B cell (primary cell): ENCODE data around the gene PTN. TPM values are rescaled to one million over a fixed set of nuclear protein-coding genes. Genes with fewer than 3 reads are reported as not detected.

Source experiments
- ATAC-seq: fragments of 200-7000 bp; cut with Tn5 transposase; one replicate; pipeline ENCODE4 v1.10.0; 2021; ENCODE audit warnings: low read depth, mild to moderate bottlenecking, moderate number of reproducible peaks, moderate library complexity
- CTCF ChIA-PET: fragments of 350-600 bp; sonication (Branson Sonifier 250); formaldehyde crosslinking; loops from one replicate; lab custom pipeline; 2021; ENCODE audit warnings: antibody characterized with exemption, inconsistent platforms; lab: Charles Lee
- POLR2A ChIA-PET: fragments of 350-600 bp; sonication (Branson Sonifier 250); formaldehyde crosslinking; loops from one replicate; lab custom pipeline; 2021; ENCODE audit warnings: antibody characterized with exemption; lab: Charles Lee
- DNase-seq: peaks from one replicate; pipeline ENCODE4 v3.0.0; 2013
- H2AFZ ChIP-seq: 2 replicates; pipeline ENCODE4 v1.6.1; 2012; ENCODE audit warnings: mild to moderate bottlenecking, low read depth, low read length; ENCODE audit not compliant: insufficient read depth, poor library complexity, severe bottlenecking
- H3K27ac ChIP-seq, 2 donors: 1 replicate in 1 of 2; 2 replicates in 1 of 2; pipeline ENCODE4 v1.5.1; 2012 to 2013; ENCODE audit warnings: low read length in 2 of 2, mild to moderate bottlenecking in 2 of 2, moderate library complexity in 1 of 2
- H3K27me3 ChIP-seq, 4 experiments: fragments of 200-600 bp in 1 of 4; sonication (generic) in 1 of 4; replicated peaks in 1 of 4; 1 replicate in 2 of 4; 2 replicates in 2 of 4; pipeline versions ENCODE4 v1.6.1 to v1.7.0; 2013 to 2016; ENCODE audit warnings: low read length in 3 of 4, mild to moderate bottlenecking in 2 of 4, mixed read lengths in 1 of 4, moderate library complexity in 1 of 4; ENCODE audit not compliant: insufficient read depth in 4 of 4, control insufficient read depth in 3 of 4; ENCODE audit errors: control extremely low read depth in 1 of 4
- H3K36me3 ChIP-seq, 2 experiments: replicated peaks in 1 of 2; 1 replicate in 1 of 2; 2 replicates in 1 of 2; pipeline versions ENCODE4 v1.6.1 to v1.7.1; 2013; ENCODE audit warnings: low read length in 1 of 2; ENCODE audit not compliant: insufficient read depth in 2 of 2, control insufficient read depth in 1 of 2; ENCODE audit errors: control extremely low read depth in 1 of 2, extremely low read depth in 1 of 2
- H3K4me1 ChIP-seq, 2 donors: fragments of 200-600 bp in 1 of 2; sonication (generic) in 1 of 2; 1 replicate in 1 of 2; 2 replicates in 1 of 2; pipeline versions ENCODE4 v1.5.1 to v1.6.1; 2013 to 2017; ENCODE audit warnings: low read length in 2 of 2; ENCODE audit not compliant: control insufficient read depth in 2 of 2, insufficient read depth in 2 of 2
- H3K4me2 ChIP-seq: replicated peaks from 2 replicates; pipeline ENCODE3; 2012; ENCODE audit warnings: mild to moderate bottlenecking, low read depth, low read length; ENCODE audit not compliant: poor library complexity, severe bottlenecking
- H3K4me3 ChIP-seq, 5 experiments: fragments of 200-600 bp in 1 of 5; sonication (generic) in 1 of 5; 1 replicate in 3 of 5; 2 replicates in 2 of 5; pipeline versions ENCODE4 v1.5.1 to v1.7.0; 2011 to 2016; ENCODE audit warnings: low read length in 4 of 5, mild to moderate bottlenecking in 4 of 5, low read depth in 2 of 5, control low read depth in 1 of 5, moderate library complexity in 1 of 5; ENCODE audit not compliant: insufficient read depth in 1 of 5; ENCODE audit errors: control extremely low read depth in 1 of 5, extremely low read depth in 1 of 5
- H3K79me2 ChIP-seq: fragments of 200-600 bp; sonication (generic); one replicate; pipeline ENCODE4 v1.6.0; 2016; ENCODE audit warnings: low read length; ENCODE audit not compliant: control insufficient read depth, insufficient read depth
- H3K9ac ChIP-seq: fragments of 200-600 bp; sonication (generic); 2 replicates; pipeline ENCODE4 v1.6.1; 2017; ENCODE audit warnings: mild to moderate bottlenecking, low read length, moderate library complexity
- H3K9me3 ChIP-seq, 3 donors: one replicate each; pipeline versions ENCODE4 v1.6.1 to v1.7.1; 2013; ENCODE audit warnings: low read length in 2 of 3; ENCODE audit not compliant: control insufficient read depth in 2 of 3, insufficient read depth in 1 of 3; ENCODE audit errors: control extremely low read depth in 1 of 3
- H4K20me1 ChIP-seq: 2 replicates; pipeline ENCODE4 v1.6.0; 2012; ENCODE audit warnings: mild to moderate bottlenecking, low read length; ENCODE audit not compliant: insufficient read depth, control insufficient read depth, poor library complexity, severe bottlenecking
- H3K27ac Mint-ChIP-seq: one replicate; pipeline ENCODE4 v1.8.0; 2021; ENCODE audit warnings: mixed read lengths
- H3K27me3 Mint-ChIP-seq: one replicate; pipeline ENCODE4 v1.8.0; 2021; ENCODE audit warnings: mixed read lengths
- H3K4me1 Mint-ChIP-seq: one replicate; pipeline ENCODE4 v1.8.0; 2021; ENCODE audit warnings: mixed read lengths
- H3K4me3 Mint-ChIP-seq: one replicate; pipeline ENCODE4 v1.8.0; 2021; ENCODE audit warnings: mixed read lengths
- H3K9me3 Mint-ChIP-seq: one replicate; pipeline ENCODE4 v1.8.0; 2022; ENCODE audit warnings: mixed read lengths; ENCODE audit not compliant: insufficient read depth
- EZH2 ChIP-seq: IDR thresholded peaks from 2 replicates; pipeline ENCODE4 v1.6.1; 2012; ENCODE audit warnings: borderline replicate concordance, low read depth, mild to moderate bottlenecking, moderate library complexity, low read length; ENCODE audit not compliant: insufficient read depth, poor library complexity, severe bottlenecking
- WGBS: methylation state at CpG from one replicate; pipeline ENCODE4 v1.1.5; 2013; ENCODE audit warnings: missing lambda C conversion rate; ENCODE audit not compliant: insufficient coverage; 5-methylcytosine and 5-hydroxymethylcytosine counted together
- intact Hi-C: fragments of 100-400 bp; cut with micrococcal nuclease; formaldehyde crosslinking; loops from one replicate; pipeline ENCODE4 v1.10.0; 2022
- polyA plus RNA-seq: library from polyadenylated mRNA; depleted of rRNA; stranded (reverse); fragments of >200 nt; gene quantifications from 2 replicates; pipeline ENCODE4 v1.2.3, GENCODE V29; 2012
- total RNA-seq, 2 donors: library from RNA; stranded (reverse); fragments of 120-200 nt in 1 of 2; gene quantifications; 1 replicate in 1 of 2; 2 replicates in 1 of 2; pipeline versions ENCODE4 v1.2.3 to v1.2.4, GENCODE V29; 2013 to 2022
- TF ChIP-seq, protein P1 (sequence below): fragments of 200-600 bp; IDR thresholded peaks from one replicate; pipeline ENCODE4 v1.8.0; 2022; ENCODE audit warnings: antibody characterized with exemption, mild to moderate bottlenecking

Gene PTN
- total and polyA plus RNA-seq, 2 donors (not counting 1 experiment from before 2014, with no cell fraction given), result not detected

DNA sequence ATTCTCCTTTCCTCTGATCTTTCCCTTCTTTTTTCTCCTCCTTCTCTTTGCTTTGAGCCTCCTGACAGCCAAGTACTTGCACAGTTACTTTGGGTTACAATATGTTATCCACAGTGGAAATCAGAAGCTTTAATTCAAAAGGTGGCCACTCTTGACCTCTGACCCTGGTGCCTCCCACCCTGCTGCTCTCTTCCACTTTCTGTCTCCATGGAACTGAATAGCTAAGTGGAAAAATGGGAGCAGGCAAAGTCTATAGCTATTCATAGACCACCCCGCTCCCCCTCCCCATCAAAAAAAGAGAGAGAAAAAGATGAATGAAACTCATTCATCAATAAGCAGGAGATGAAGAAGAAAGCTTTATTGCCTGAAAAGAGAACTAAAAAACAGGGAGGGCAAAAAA, 39.4 kb downstream of the PTN start:
- H3K27me3 Mint-ChIP-seq, result no peaks in the 10 kb centered on the region

DNA sequence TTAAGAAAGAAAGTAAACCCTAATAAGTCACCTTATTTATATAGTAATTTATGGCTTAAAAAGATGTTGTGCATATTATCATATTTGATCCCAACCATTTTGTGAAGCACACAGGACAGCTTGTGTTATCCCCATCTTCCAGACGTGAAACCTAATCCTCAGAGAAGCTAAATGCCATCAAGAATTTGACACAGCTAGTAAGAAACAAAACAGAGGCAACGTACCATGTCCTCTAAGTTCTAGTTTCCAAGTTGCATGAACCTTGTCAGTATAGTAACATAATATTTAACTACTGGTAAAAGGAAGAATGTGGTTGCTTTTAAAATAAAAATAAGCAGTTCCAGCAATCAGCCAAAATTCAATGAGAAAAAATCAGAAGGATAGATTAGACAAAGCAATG, 41.5 kb downstream of the PTN start:
- H3K4me1 ChIP-seq, result no peaks in the 10 kb centered on the region
- no peaks in the 10 kb centered on the region for H3K27me3 ChIP-seq
- no peak for TF ChIP-seq EZH2
- TF ChIP-seq, protein P1, sequence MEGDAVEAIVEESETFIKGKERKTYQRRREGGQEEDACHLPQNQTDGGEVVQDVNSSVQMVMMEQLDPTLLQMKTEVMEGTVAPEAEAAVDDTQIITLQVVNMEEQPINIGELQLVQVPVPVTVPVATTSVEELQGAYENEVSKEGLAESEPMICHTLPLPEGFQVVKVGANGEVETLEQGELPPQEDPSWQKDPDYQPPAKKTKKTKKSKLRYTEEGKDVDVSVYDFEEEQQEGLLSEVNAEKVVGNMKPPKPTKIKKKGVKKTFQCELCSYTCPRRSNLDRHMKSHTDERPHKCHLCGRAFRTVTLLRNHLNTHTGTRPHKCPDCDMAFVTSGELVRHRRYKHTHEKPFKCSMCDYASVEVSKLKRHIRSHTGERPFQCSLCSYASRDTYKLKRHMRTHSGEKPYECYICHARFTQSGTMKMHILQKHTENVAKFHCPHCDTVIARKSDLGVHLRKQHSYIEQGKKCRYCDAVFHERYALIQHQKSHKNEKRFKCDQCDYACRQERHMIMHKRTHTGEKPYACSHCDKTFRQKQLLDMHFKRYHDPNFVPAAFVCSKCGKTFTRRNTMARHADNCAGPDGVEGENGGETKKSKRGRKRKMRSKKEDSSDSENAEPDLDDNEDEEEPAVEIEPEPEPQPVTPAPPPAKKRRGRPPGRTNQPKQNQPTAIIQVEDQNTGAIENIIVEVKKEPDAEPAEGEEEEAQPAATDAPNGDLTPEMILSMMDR, result no peak
- no peaks in the 10 kb centered on the region for H3K9me3 ChIP-seq
- Mint-ChIP-seq H3K9me3 (peaks cover 11% of the 10 kb centered on the region), H3K27ac (no peak overlapping the region), H3K4me1 (no peaks in the 10 kb centered on the region), H3K27me3 (no peaks in the 10 kb centered on the region), H3K4me3 (no peak overlapping the region)
- intact Hi-C loops, result no loop called here
- no peak overlapping the region for H3K9ac ChIP-seq
- DNase-seq, result no peak
- WGBS, result no CpG with 5 or more reads among the region's 2 CpGs
- no peak overlapping the region for H2AFZ ChIP-seq
- no peaks in the 10 kb centered on the region for H4K20me1 ChIP-seq
- POLR2A ChIA-PET, result no interaction called here
- no peaks in the 10 kb centered on the region for H3K79me2 ChIP-seq
- H3K27ac ChIP-seq, result no peak overlapping the region
- CTCF ChIA-PET, result no interaction called here
- no peaks in the 10 kb centered on the region for H3K36me3 ChIP-seq
- no peak overlapping the region for H3K4me3 ChIP-seq
- H3K4me2 ChIP-seq, result no peak overlapping the region
- ATAC-seq, result no peak

More for the DNA sequence above, 39.4 kb downstream of the PTN start:
- ATAC-seq, result no peak
- Histone ChIP-seq H2AFZ (no peak overlapping the region), H3K4me1 (no peaks in the 10 kb centered on the region), H4K20me1 (no peaks in the 10 kb centered on the region), H3K27me3 (no peaks in the 10 kb centered on the region), H3K4me3 (no peak overlapping the region), H3K79me2 (no peaks in the 10 kb centered on the region), H3K36me3 (no peaks in the 10 kb centered on the region), H3K27ac (no peak overlapping the region), H3K9ac (no peak overlapping the region), H3K9me3 (no peaks in the 10 kb centered on the region), H3K4me2 (no peak overlapping the region)
- DNase-seq, result no peak
- CTCF ChIA-PET, result no interaction called here
- Mint-ChIP-seq H3K4me3 (no peak overlapping the region), H3K27ac (no peak overlapping the region), H3K4me1 (no peaks in the 10 kb centered on the region), H3K9me3 (peaks cover 11% of the 10 kb centered on the region)
- POLR2A ChIA-PET, result no interaction called here
- intact Hi-C loops, result no loop called here
- no peak for TF ChIP-seq EZH2
- TF ChIP-seq, protein P1, result no peak
- WGBS, result no CpG with 5 or more reads among the region's 1 CpG
